HG02763 (cell line): ENCODE results near the gene SIM2.

Experiments used
- ATAC-seq: cut with Tn5 transposase; IDR thresholded peaks from one replicate; pipeline ENCODE4 v1.9.1; 2021; ENCODE audit warnings: mild to moderate bottlenecking, moderate library complexity; ENCODE audit not compliant: unreplicated experiment

Gene SIM2

GRCh38 chr21:36700295-36700970 lies 1.5 kb downstream of the SIM2 start:
- no peak for ATAC-seq

GRCh38 chr21:36700971-36701755 lies 2.2 kb downstream of the SIM2 start:
- no peak for ATAC-seq

GRCh38 chr21:36701756-36702621 lies 3.1 kb downstream of the SIM2 start:
- no peak for ATAC-seq

GRCh38 chr21:36702622-36702968 lies 3.7 kb downstream of the SIM2 start:
- no peak for ATAC-seq

GRCh38 chr21:36703123-36703522 lies 4.2 kb downstream of the SIM2 start:
- no peak for ATAC-seq

- no peak for ATAC-seq
These were observed 4.8 kb downstream of the SIM2 start for GRCh38 chr21:36703626-36704280.

GRCh38 chr21:36704281-36704957 lies 5.5 kb downstream of the SIM2 start:
- no peak for ATAC-seq

- no peak for ATAC-seq
These were observed 6.2 kb downstream of the SIM2 start for GRCh38 chr21:36704958-36705678.

- no peak for ATAC-seq
These were observed 7.0 kb downstream of the SIM2 start for GRCh38 chr21:36705679-36706481.

GRCh38 chr21:36706482-36706852 lies 7.6 kb downstream of the SIM2 start:
- ATAC-seq: no peak

GRCh38 chr21:36706951-36707762 lies 8.2 kb downstream of the SIM2 start:
- ATAC-seq: no peak

GRCh38 chr21:36707763-36708285 lies 8.9 kb downstream of the SIM2 start:
- no peak for ATAC-seq

- no peak for ATAC-seq
These were observed 9.5 kb downstream of the SIM2 start for GRCh38 chr21:36708286-36709029.

- no peak for ATAC-seq
These were observed 10.3 kb downstream of the SIM2 start for GRCh38 chr21:36709030-36709867.

GRCh38 chr21:36709868-36710728 lies 11.2 kb downstream of the SIM2 start:
- no peak for ATAC-seq

- no peak for ATAC-seq
These were observed 11.8 kb downstream of the SIM2 start for GRCh38 chr21:36710729-36711048.
